ENCODE measurements around the gene EFNA2.

GRCh38 chr19:1308718-1309117, 23.0 kb downstream of the EFNA2 start:
- TF ChIP-seq CTCF (conservative IDR thresholded peaks at IDR 0.05; ENCODE audit: low read length), result no peak
- TF ChIP-seq EZH2phosphoT487 (IDR thresholded peaks at IDR 0.05; ENCODE audit: borderline replicate concordance), result no peak
